HepG2 (cell line): ENCODE measurements around the gene PPIL3. TPM values are rescaled to one million over a fixed set of nuclear protein-coding genes. Genes with fewer than 3 reads are reported as not detected.

Experiments used
- BCL6 ChIP-seq: IDR thresholded peaks from 2 replicates; pipeline ENCODE4 v1.6.1; 2016; ENCODE audit warnings: missing genetic modification reagents, missing compliant biosample characterization
- CCAR2 ChIP-seq: fragments of 200-400 bp; formaldehyde crosslinking; optimal IDR thresholded peaks from 2 replicates; pipeline ENCODE3; 2018; ENCODE audit warnings: low read depth, mild to moderate bottlenecking, low read length, moderate library complexity
- FOSL2 ChIP-seq: sonication (generic); formaldehyde crosslinking; IDR thresholded peaks from 2 replicates; pipeline ENCODE4 v1.4.0; 2020; ENCODE audit warnings: missing genetic modification reagents
- KDM4B ChIP-seq: sonication (generic); formaldehyde crosslinking; IDR thresholded peaks from 2 replicates; pipeline ENCODE4 v1.4.0; 2020; ENCODE audit warnings: missing genetic modification reagents
- MTF2 ChIP-seq: sonication (generic); formaldehyde crosslinking; IDR thresholded peaks from 2 replicates; pipeline ENCODE4 v1.5.0; 2020; ENCODE audit warnings: missing genetic modification reagents, borderline replicate concordance
- PITX1 ChIP-seq: sonication (generic); formaldehyde crosslinking; IDR thresholded peaks from 2 replicates; pipeline ENCODE4 v1.5.1; 2020; ENCODE audit warnings: mild to moderate bottlenecking, missing genetic modification reagents
- POLR2G ChIP-seq: fragments of 200-400 bp; formaldehyde crosslinking; IDR thresholded peaks from 2 replicates; pipeline ENCODE4 v1.6.1; 2018; ENCODE audit warnings: mild to moderate bottlenecking, low read depth, low read length, moderate library complexity
- TBL1XR1 ChIP-seq: fragments of 150-350 bp; IDR thresholded peaks from 2 replicates; pipeline ENCODE4 v1.6.1; 2014; ENCODE audit warnings: borderline replicate concordance, low read length; ENCODE audit not compliant: partially characterized antibody
- TOPORS ChIP-seq: sonication (generic); formaldehyde crosslinking; IDR thresholded peaks from 2 replicates; pipeline ENCODE4 v1.8.0; 2023; ENCODE audit warnings: mild to moderate bottlenecking, missing genetic modification reagents
- ZKSCAN5 ChIP-seq: sonication (generic); formaldehyde crosslinking; IDR thresholded peaks from 2 replicates; pipeline ENCODE4 v1.5.1; 2020; ENCODE audit warnings: mild to moderate bottlenecking, missing genetic modification reagents
- ZNF552 ChIP-seq: sonication (generic); formaldehyde crosslinking; IDR thresholded peaks from 2 replicates; pipeline ENCODE4 v1.9.0; 2022; ENCODE audit warnings: missing genetic modification reagents, mild to moderate bottlenecking, borderline replicate concordance
- ZNF563 ChIP-seq: sonication (generic); formaldehyde crosslinking; IDR thresholded peaks from 2 replicates; pipeline ENCODE4 v1.8.0; 2022; ENCODE audit warnings: mild to moderate bottlenecking, moderate library complexity, missing genetic modification reagents
- ZNF564 ChIP-seq: sonication (generic); formaldehyde crosslinking; IDR thresholded peaks from 2 replicates; pipeline ENCODE4 v1.8.1; 2023; ENCODE audit warnings: mild to moderate bottlenecking, missing genetic modification reagents
- ZNF703 ChIP-seq: sonication (generic); formaldehyde crosslinking; IDR thresholded peaks from 2 replicates; pipeline ENCODE4 v1.5.1; 2020; ENCODE audit warnings: missing genetic modification reagents, mild to moderate bottlenecking, moderate library complexity, borderline replicate concordance
- ZNF709 ChIP-seq: sonication (generic); formaldehyde crosslinking; IDR thresholded peaks from 2 replicates; pipeline ENCODE4 v1.5.0; 2020; ENCODE audit warnings: mild to moderate bottlenecking, missing genetic modification reagents
- ZNF775 ChIP-seq: sonication (generic); formaldehyde crosslinking; IDR thresholded peaks from 2 replicates; pipeline ENCODE4 v1.4.0; 2020; ENCODE audit warnings: missing genetic modification reagents, mild to moderate bottlenecking, moderate library complexity, borderline replicate concordance
- ZSCAN25 ChIP-seq: sonication (generic); formaldehyde crosslinking; IDR thresholded peaks from 2 replicates; pipeline ENCODE4 v1.8.0; 2022; ENCODE audit warnings: mild to moderate bottlenecking, missing genetic modification reagents
- polyA plus RNA-seq, 8 experiments: library from polyadenylated mRNA; depleted of rRNA in 3 of 8; stranded (reverse) in 7 of 8; unstranded in 1 of 8; fragments of >200 nt; fragmentation: Illumina TruSeq in 4 of 8; extraction: Trizol in 4 of 8; gene quantifications; 2 replicates each; pipeline versions ENCODE4 v1.2.1 to v1.2.3, GENCODE V29; 2011 to 2016; ENCODE audit warnings: low read depth in 4 of 8, missing spikeins in 1 of 8, mixed read lengths in 1 of 8; ENCODE audit not compliant: insufficient read depth in 1 of 8
- total RNA-seq, 5 experiments: library from RNA; depleted of rRNA; stranded (reverse); fragments of >200 nt; fragmentation: Illumina TruSeq; extraction: Trizol; gene quantifications; 2 replicates each; pipeline ENCODE4 v1.2.3, GENCODE V29; 2016; ENCODE audit warnings: low read depth in 1 of 5
- TF ChIP-seq, protein P1 (sequence below): sonication (generic); formaldehyde crosslinking; IDR thresholded peaks from 2 replicates; pipeline ENCODE4 v1.5.0; 2020; ENCODE audit warnings: mild to moderate bottlenecking, missing genetic modification reagents
- TF ChIP-seq, protein P2 (sequence below): sonication (generic); formaldehyde crosslinking; IDR thresholded peaks from 2 replicates; pipeline ENCODE4 v1.8.0; 2022; ENCODE audit warnings: missing genetic modification reagents, mild to moderate bottlenecking, inconsistent platforms, borderline replicate concordance
- TF ChIP-seq, protein P3 (sequence below): sonication (generic); formaldehyde crosslinking; IDR thresholded peaks from 2 replicates; pipeline ENCODE4 v1.8.1; 2023; ENCODE audit warnings: missing genetic modification reagents, inconsistent platforms, borderline replicate concordance
- TF ChIP-seq, protein P4 (sequence below): sonication (generic); formaldehyde crosslinking; IDR thresholded peaks from 2 replicates; pipeline ENCODE4 v1.4.0; 2020; ENCODE audit warnings: missing genetic modification reagents

PPIL3 gene
- total and polyA plus RNA-seq, 2 of the 13 experiments (the other 11 are each of a cell fraction or from before 2014, with no cell fraction given), result 98.7 to 107 TPM

DNA sequence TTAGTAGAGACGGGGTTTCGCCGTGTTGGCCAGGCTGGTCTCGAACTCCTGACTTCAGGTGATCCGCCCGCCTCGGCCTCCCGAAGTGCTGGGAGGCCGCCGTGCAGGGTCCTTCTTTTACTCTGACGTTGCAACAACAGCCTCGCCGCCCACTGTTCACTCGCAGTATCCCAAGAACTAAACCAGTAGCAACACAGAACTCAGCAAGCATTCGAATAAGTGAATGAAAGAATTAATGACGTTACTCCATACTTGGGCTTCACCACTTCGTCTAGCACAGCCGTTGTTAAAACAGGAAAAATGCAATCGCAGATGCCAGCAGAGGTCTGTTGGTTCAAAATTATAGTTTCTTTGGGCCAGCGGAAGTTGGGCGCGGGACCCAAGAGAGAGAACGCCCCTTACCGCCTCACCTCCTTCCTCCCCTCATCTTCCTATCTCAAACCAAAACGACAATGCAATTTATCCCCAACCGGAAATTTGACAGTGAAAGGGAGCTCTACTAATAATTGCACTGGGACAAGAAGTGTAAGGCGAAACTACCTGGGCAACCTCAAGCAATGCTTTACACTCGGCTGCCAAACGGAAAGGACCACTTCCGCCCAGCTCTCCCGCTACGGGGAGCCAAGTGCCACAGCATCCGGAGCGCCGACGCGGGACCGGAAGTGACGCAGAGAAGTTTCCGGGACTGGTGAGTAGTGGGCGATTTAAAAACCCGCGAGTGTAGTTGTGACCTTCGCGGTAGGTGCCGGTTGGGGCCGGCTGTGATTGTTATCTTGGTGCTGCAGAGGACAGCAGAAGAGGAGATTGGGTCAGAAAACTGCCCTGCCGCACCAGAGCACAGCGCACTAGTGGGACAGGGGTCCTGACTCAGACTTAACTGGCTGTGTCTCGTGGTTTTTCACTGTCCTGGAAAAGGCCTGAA is at the start of gene PPIL3, which contains the start of gene NIF3L1 (continued):
- TF ChIP-seq, protein P1, sequence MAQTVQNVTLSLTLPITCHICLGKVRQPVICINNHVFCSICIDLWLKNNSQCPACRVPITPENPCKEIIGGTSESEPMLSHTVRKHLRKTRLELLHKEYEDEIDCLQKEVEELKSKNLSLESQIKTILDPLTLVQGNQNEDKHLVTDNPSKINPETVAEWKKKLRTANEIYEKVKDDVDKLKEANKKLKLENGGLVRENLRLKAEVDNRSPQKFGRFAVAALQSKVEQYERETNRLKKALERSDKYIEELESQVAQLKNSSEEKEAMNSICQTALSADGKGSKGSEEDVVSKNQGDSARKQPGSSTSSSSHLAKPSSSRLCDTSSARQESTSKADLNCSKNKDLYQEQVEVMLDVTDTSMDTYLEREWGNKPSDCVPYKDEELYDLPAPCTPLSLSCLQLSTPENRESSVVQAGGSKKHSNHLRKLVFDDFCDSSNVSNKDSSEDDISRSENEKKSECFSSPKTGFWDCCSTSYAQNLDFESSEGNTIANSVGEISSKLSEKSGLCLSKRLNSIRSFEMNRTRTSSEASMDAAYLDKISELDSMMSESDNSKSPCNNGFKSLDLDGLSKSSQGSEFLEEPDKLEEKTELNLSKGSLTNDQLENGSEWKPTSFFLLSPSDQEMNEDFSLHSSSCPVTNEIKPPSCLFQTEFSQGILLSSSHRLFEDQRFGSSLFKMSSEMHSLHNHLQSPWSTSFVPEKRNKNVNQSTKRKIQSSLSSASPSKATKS (CRISPR knock-in tag), result 0 out of 2 replicates have a peak, but pooled peaks have one; percentile 28
- no peak; the same call in 1 of the 2 replicates for TF ChIP-seq ZKSCAN5 (CRISPR knock-in tag)
- TF ChIP-seq POLR2G, result peak; percentile 93
- TF ChIP-seq, protein P2, sequence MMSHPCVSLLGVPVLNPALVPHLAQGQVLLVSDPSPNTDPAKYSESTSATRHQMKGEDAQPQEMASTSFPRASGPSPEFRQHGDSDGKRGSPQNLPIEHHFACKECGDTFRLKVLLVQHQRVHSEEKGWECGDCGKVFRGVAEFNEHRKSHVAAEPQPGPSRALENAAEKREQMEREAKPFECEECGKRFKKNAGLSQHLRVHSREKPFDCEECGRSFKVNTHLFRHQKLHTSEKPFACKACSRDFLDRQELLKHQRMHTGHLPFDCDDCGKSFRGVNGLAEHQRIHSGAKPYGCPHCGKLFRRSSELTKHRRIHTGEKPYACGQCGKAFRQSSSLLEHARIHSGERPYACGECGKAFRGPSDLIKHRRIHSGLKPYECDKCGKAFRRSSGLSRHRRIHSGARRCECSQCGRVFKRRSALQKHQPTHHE (CRISPR knock-in tag), result peak; percentile 83
- peak; percentile 74 for TF ChIP-seq TOPORS
- peak; percentile 71 for TF ChIP-seq FOSL2 (CRISPR knock-in tag)
- TF ChIP-seq CCAR2, result peak; percentile 19
- 0 out of 2 replicates have a peak, but pooled peaks have one; percentile 63 for TF ChIP-seq ZNF563 (CRISPR knock-in tag)
- peak; percentile 94 for TF ChIP-seq ZSCAN25 (CRISPR knock-in tag)
- TF ChIP-seq PITX1 (CRISPR knock-in tag), result peak; percentile 4; the same call in 1 of the 2 replicates
- no peak for TF ChIP-seq MTF2
- TF ChIP-seq, protein P3, sequence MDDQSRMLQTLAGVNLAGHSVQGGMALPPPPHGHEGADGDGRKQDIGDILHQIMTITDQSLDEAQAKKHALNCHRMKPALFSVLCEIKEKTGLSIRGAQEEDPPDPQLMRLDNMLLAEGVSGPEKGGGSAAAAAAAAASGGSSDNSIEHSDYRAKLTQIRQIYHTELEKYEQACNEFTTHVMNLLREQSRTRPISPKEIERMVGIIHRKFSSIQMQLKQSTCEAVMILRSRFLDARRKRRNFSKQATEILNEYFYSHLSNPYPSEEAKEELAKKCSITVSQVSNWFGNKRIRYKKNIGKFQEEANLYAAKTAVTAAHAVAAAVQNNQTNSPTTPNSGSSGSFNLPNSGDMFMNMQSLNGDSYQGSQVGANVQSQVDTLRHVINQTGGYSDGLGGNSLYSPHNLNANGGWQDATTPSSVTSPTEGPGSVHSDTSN (CRISPR knock-in tag), result no peak
- peak; percentile 26; the same call in 1 of the 2 replicates for TF ChIP-seq ZNF564 (CRISPR knock-in tag)
- TF ChIP-seq ZNF703 (CRISPR knock-in tag), result 0 out of 2 replicates have a peak, but pooled peaks have one; percentile 11
- TF ChIP-seq TBL1XR1, result no peak
- no peak; the same call in 1 of the 2 replicates for TF ChIP-seq BCL6 (CRISPR knock-in tag)
- TF ChIP-seq, protein P4, sequence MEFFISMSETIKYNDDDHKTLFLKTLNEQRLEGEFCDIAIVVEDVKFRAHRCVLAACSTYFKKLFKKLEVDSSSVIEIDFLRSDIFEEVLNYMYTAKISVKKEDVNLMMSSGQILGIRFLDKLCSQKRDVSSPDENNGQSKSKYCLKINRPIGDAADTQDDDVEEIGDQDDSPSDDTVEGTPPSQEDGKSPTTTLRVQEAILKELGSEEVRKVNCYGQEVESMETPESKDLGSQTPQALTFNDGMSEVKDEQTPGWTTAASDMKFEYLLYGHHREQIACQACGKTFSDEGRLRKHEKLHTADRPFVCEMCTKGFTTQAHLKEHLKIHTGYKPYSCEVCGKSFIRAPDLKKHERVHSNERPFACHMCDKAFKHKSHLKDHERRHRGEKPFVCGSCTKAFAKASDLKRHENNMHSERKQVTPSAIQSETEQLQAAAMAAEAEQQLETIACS, result peak; percentile 33; the same call in 1 of the 2 replicates
- TF ChIP-seq ZNF709, result peak; percentile 75
- TF ChIP-seq ZNF775 (CRISPR knock-in tag), result no peak
- 0 out of 2 replicates have a peak, but pooled peaks have one; percentile 32 for TF ChIP-seq KDM4B
- TF ChIP-seq ZNF552 (CRISPR knock-in tag), result no peak; the same call in 1 of the 2 replicates
